ENCODE results near the gene PAK4.

Gene PAK4

DNA sequence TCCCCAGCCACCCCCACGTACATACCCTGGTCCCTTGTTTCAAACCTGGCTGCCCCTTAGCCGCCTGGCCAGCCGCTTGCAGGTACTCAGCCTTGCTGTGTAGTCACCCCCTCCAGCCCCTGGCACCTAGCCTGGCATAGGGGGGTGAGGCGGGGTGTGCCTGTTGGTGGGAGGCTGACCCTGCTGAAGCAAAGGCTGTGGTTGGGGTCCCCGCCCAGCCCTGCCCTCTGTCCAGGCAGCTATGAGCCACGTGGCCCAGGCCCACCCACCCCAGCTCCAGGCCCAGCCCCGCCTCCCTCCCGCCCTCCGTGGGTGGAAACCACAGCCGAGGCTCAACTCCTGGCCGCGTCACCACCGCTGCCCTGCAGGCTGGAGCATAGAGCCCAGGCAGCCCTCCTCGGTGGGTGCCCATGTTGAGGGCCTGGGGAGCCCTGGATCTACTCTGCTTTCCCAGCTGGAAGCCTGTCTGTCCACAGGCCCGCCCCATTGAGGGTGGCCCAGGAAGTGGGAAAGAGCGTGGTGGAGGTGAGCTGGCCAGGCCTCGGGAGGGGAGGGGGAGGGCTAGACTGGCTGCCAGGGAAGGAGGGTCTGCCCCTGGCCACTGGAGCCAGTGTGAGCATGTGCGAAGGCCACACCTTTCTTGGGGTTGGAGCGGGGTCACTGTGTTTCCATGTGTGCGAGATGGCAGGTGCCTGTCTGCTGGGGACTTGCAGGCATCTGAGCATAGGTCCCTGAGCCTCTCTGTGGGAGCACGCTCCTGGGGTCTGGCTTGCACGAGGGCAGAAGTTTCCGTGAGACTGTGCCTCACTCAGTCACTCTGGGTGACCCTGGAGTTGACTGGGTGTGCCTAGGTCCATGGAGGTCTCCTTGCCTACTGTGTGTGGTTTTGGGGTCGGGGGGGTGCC, 31.0 kb downstream of the PAK4 start:
- no peak overlapping the region for H3K4me3 ChIP-seq (ENCODE audit: low read depth, low read length)
- TF ChIP-seq CTCF (IDR thresholded peaks at IDR 0.05; ENCODE audit: borderline replicate concordance, insufficient read depth, low read depth, low read length): no peak

GRCh38 chr19:39157275-39157996, 31.9 kb downstream of the PAK4 start:
- no peak overlapping the region for H3K4me3 ChIP-seq (ENCODE audit: low read depth, low read length)
- no peak for TF ChIP-seq CTCF (IDR thresholded peaks at IDR 0.05; ENCODE audit: borderline replicate concordance, insufficient read depth, low read depth, low read length)

DNA sequence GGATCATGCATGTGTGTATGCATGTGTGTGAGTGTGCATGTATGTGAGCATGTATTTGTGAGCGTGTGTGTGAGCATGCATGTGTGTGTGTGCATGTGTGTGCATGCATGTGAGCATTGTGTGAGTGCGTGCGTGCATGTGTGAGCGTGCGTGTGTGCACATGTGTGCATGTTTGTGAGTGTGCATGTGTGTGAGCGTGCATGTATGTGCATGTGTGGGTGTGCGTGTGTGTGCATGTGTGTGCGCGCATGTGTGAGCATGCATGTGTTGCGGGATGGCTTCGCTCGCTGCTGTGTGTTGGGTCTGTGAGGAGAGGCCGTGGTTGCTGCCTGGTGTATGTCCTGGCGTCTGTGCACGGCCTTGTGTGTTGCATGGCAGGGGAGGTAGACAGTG, 32.4 kb downstream of the PAK4 start:
- TF ChIP-seq CTCF (IDR thresholded peaks at IDR 0.05; ENCODE audit: borderline replicate concordance, insufficient read depth, low read depth, low read length): no peak
- no peak overlapping the region for H3K4me3 ChIP-seq (ENCODE audit: low read depth, low read length)

- no peak overlapping the region for H3K4me3 ChIP-seq (ENCODE audit: low read depth, low read length)
- no peak for TF ChIP-seq CTCF (IDR thresholded peaks at IDR 0.05; ENCODE audit: borderline replicate concordance, insufficient read depth, low read depth, low read length)
These were observed 33.2 kb downstream of the PAK4 start for GRCh38 chr19:39158646-39159260.

DNA sequence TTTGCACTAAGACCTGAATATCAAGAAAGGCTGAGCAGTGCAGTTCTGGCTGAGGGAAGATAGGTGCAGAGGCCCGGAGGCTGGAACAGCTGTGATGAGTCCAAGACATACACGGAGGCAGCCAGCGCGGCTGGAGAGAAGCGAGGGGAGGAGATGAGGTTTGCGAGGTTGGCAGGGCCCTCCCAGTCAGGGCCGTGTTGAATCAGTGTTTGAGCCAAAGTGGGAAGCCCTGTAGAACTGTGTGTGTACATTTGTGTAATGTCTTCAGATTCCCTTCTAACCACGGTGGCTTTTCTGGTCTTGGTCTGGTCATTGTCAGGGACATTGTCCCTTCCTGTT, 34.9 kb downstream of the PAK4 start:
- no peak for TF ChIP-seq CTCF (IDR thresholded peaks at IDR 0.05; ENCODE audit: borderline replicate concordance, insufficient read depth, low read depth, low read length)
- H3K4me3 ChIP-seq (ENCODE audit: low read depth, low read length): no peak overlapping the region

DNA sequence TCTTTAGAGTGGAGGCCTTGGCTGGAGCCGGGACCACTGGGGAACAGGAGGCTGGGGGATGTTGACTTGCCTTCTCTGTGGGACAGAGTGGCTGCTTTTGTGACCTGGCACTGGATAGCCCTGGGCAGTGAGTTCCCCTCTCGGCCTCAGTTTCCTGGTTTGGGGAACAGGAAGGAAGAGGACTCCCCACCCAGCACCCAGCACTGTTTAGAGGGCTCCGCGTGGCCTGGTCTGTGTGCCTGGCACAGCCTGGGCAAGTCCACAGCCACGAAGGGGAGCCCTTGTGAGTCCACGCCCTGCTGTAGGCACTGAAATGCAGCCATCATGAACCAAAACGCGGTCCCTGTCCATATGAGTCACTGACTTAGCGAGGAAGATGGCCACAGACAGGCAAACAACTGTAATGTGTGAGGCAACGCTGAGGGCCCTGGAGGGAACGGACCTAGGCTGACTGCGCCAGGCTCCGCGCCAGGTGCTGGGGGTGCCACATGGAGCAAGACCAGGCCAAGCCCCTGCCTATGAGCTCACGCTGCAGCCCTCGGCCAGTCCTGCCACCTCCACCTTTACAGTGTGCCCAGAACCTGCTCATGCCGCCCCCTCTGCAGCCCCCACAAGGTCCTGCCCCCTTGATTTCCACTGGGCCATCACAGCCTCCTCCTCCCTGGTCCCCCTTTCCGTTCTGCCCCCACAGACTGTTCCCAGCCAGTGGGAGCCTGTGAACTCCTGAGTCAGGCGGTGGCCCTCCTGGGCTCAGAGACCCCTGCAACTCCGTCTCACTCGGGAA, 35.5 kb downstream of the PAK4 start:
- H3K4me3 ChIP-seq (ENCODE audit: low read depth, low read length): no peak overlapping the region
- no peak for TF ChIP-seq CTCF (IDR thresholded peaks at IDR 0.05; ENCODE audit: borderline replicate concordance, insufficient read depth, low read depth, low read length)
